Endothelial cell (in vitro differentiated cells): ENCODE data around the gene C19orf47. TPM values are rescaled to one million over a fixed set of nuclear protein-coding genes. Genes with fewer than 3 reads are reported as not detected.

Source experiments
- DNase-seq: peaks from one replicate; pipeline ENCODE4 v3.0.0; 2021; ENCODE audit warnings: low spot score
- H3K27ac Mint-ChIP-seq: one replicate; pipeline ENCODE4 v1.8.0; 2021; ENCODE audit warnings: mixed read lengths, inconsistent platforms; ENCODE audit not compliant: unreplicated experiment
- H3K27me3 Mint-ChIP-seq: one replicate; pipeline ENCODE4 v1.8.0; 2021; ENCODE audit warnings: mild to moderate bottlenecking, moderate library complexity, mixed read lengths, inconsistent platforms; ENCODE audit not compliant: unreplicated experiment
- H3K36me3 Mint-ChIP-seq: one replicate; pipeline ENCODE4 v1.8.0; 2021; ENCODE audit warnings: mild to moderate bottlenecking, low read depth, mixed read lengths, inconsistent platforms; ENCODE audit not compliant: unreplicated experiment
- H3K4me1 Mint-ChIP-seq: one replicate; pipeline ENCODE4 v1.8.0; 2021; ENCODE audit warnings: mild to moderate bottlenecking, mixed read lengths, inconsistent platforms; ENCODE audit not compliant: unreplicated experiment
- H3K4me3 Mint-ChIP-seq: one replicate; pipeline ENCODE4 v1.8.0; 2021; ENCODE audit warnings: mild to moderate bottlenecking, mixed read lengths, inconsistent platforms; ENCODE audit not compliant: unreplicated experiment
- H3K9me3 Mint-ChIP-seq: one replicate; pipeline ENCODE4 v1.8.0; 2021; ENCODE audit warnings: mixed read lengths, inconsistent platforms; ENCODE audit not compliant: unreplicated experiment
- CTCF ChIP-seq: fragments of 200-600 bp; sonication (generic); IDR thresholded peaks from one replicate; pipeline ENCODE4 v1.5.0; 2021; ENCODE audit warnings: antibody characterized with exemption; ENCODE audit not compliant: unreplicated experiment
- microRNA-seq: library from miRNA; unstranded; fragments of <30 nt; microRNA quantifications from one replicate; pipeline ENCODE4, GENCODE V29; 2020; ENCODE audit not compliant: unreplicated experiment
- total RNA-seq: library from RNA; stranded (reverse); fragmentation: NEBNext Ultra II Directional; extraction: Animal tissue kit (Norgen Biotek cat#: 25700); gene quantifications from one replicate; pipeline ENCODE4 v1.2.1, GENCODE V29; 2021; ENCODE audit not compliant: unreplicated experiment

C19orf47 gene
- total RNA-seq, 1 donor from 2014 or later: 17.9 TPM

GRCh38 chr19:40271706-40272105 is 76.5 kb downstream of the C19orf47 start:
- DNase-seq: no peak
- no peak for TF ChIP-seq CTCF
- Mint-ChIP-seq H3K27me3 (peaks cover 5% of the 10 kb centered on the region), H3K27ac (no peak overlapping the region), H3K4me1 (peaks cover 3% of the 10 kb centered on the region), H3K9me3 (no peaks in the 10 kb centered on the region), H3K36me3 (peaks cover 19% of the 10 kb centered on the region), H3K4me3 (no peak overlapping the region)

GRCh38 chr19:40270362-40271089 is 77.7 kb downstream of the C19orf47 start:
- H3K36me3 Mint-ChIP-seq: peaks cover 22% of the 10 kb centered on the region
- H3K27ac Mint-ChIP-seq: no peak overlapping the region
- H3K27me3 Mint-ChIP-seq: peaks cover 8% of the 10 kb centered on the region
- H3K9me3 Mint-ChIP-seq: no peaks in the 10 kb centered on the region
- H3K4me3 Mint-ChIP-seq: no peak overlapping the region
- peaks cover 3% of the 10 kb centered on the region for H3K4me1 Mint-ChIP-seq
- TF ChIP-seq CTCF: no peak
- no peak for DNase-seq

Small RNAs within 50 kb of the gene (microRNA-seq; reads per million reads assigned to microRNA genes)
- 19.1 reads per million, percentile 67 among the genes with 10 or more reads in this experiment for gene MIR641
- gene MIR6796: 1.6 reads per million, percentile 24 among the genes with 10 or more reads in this experiment

Other genes with a start within 250 kb of the C19orf47 start
- 20.6 TPM for gene MAP3K10, start 157.0 kb downstream of the C19orf47 start, total RNA-seq
- gene TTC9B, start 130.0 kb downstream of the C19orf47 start, total RNA-seq: 1.1 TPM
- gene CCNP, start 121.7 kb downstream of the C19orf47 start, total RNA-seq: 0.18 TPM
- gene AKT2, start 63.1 kb downstream of the C19orf47 start, total RNA-seq: 89.8 TPM
- 227 TPM for gene PLD3, start 298 bp upstream of the C19orf47 start, total RNA-seq
- not detected for gene HIPK4, start 41.8 kb upstream of the C19orf47 start, total RNA-seq
- 6.7 TPM for gene PRX, start 65.0 kb upstream of the C19orf47 start, total RNA-seq
- 11.8 TPM for gene SERTAD1, start 77.6 kb upstream of the C19orf47 start, total RNA-seq
- gene SERTAD3, start 95.9 kb upstream of the C19orf47 start, total RNA-seq: 42.9 TPM
- 17.5 TPM for gene BLVRB, start 117.3 kb upstream of the C19orf47 start, total RNA-seq
- 0.49 TPM for gene SPTBN4, start 118.6 kb upstream of the C19orf47 start, total RNA-seq
- 84.6 TPM for gene SHKBP1, start 228.5 kb upstream of the C19orf47 start, total RNA-seq